CD4-positive, CD25-positive, alpha-beta regulatory T cell (primary cell): ENCODE results near the gene TMUB1. TPM values are rescaled to one million over a fixed set of nuclear protein-coding genes. Genes with fewer than 3 reads are reported as not detected.
A peak's percentile ranks its signal among the peaks of the same experiment; 100 is the strongest.

Experiments
- ATAC-seq, 2 donors: fragments of 150-1000 bp; cut with Tn5 transposase; one replicate each; pipeline ENCODE4 v1.10.0; 2021; ENCODE audit warnings: low read depth in 2 of 2, moderate number of reproducible peaks in 2 of 2, moderate library complexity in 1 of 2
- DNase-seq, 3 donors: peaks; one replicate each; pipeline versions ENCODE4 v3.0.0 to v3.0.0-alpha.2; 2012 to 2022; ENCODE audit warnings: mixed read lengths in 1 of 3
- H3K27ac ChIP-seq: one replicate; pipeline ENCODE4 v1.7.0; 2013; ENCODE audit warnings: mild to moderate bottlenecking, low read length; ENCODE audit not compliant: insufficient read depth, poor library complexity, severe bottlenecking
- H3K27me3 ChIP-seq: one replicate; pipeline ENCODE4 v1.7.0; 2013; ENCODE audit warnings: low read length; ENCODE audit not compliant: control insufficient read depth, insufficient read depth
- H3K36me3 ChIP-seq: one replicate; pipeline ENCODE4 v1.7.0; 2013; ENCODE audit warnings: mild to moderate bottlenecking, low read length, moderate library complexity; ENCODE audit not compliant: control insufficient read depth, insufficient read depth
- H3K4me1 ChIP-seq: 2 replicates; pipeline ENCODE4 v1.7.0; 2013; ENCODE audit warnings: mild to moderate bottlenecking, low read length; ENCODE audit not compliant: insufficient read depth, control insufficient read depth, poor library complexity, severe bottlenecking
- H3K4me3 ChIP-seq: one replicate; pipeline ENCODE4 v1.7.0; 2013; ENCODE audit warnings: low read depth, mild to moderate bottlenecking, low read length, moderate library complexity
- H3K9me3 ChIP-seq, 2 experiments: 1 replicate in 1 of 2; 2 replicates in 1 of 2; pipeline ENCODE4 v1.7.0; 2013; ENCODE audit warnings: low read length in 2 of 2, mild to moderate bottlenecking in 1 of 2, moderate library complexity in 1 of 2; ENCODE audit not compliant: control insufficient read depth in 2 of 2
- H3K27ac Mint-ChIP-seq, 3 donors: one replicate each; pipeline ENCODE4 v1.8.0; 2020 to 2022; ENCODE audit warnings: mild to moderate bottlenecking in 3 of 3, mixed read lengths in 3 of 3, moderate library complexity in 2 of 3
- H3K27me3 Mint-ChIP-seq: one replicate; pipeline ENCODE4 v1.8.0; 2022; ENCODE audit warnings: mild to moderate bottlenecking, mixed read lengths
- H3K36me3 Mint-ChIP-seq: one replicate; pipeline ENCODE4 v1.8.0; 2020; ENCODE audit warnings: mixed read lengths
- H3K4me1 Mint-ChIP-seq, 4 donors: one replicate each; pipeline ENCODE4 v1.8.0; 2020 to 2022; ENCODE audit warnings: mixed read lengths in 4 of 4, mild to moderate bottlenecking in 1 of 4
- H3K4me3 Mint-ChIP-seq, 4 donors: one replicate each; pipeline ENCODE4 v1.8.0; 2020 to 2022; ENCODE audit warnings: mild to moderate bottlenecking in 4 of 4, mixed read lengths in 4 of 4, moderate library complexity in 3 of 4
- H3K9me3 Mint-ChIP-seq, 7 donors: one replicate each; pipeline ENCODE4 v1.8.0; 2020 to 2022; ENCODE audit warnings: mixed read lengths in 7 of 7, mild to moderate bottlenecking in 3 of 7, moderate library complexity in 2 of 7
- polyA plus RNA-seq, 4 donors: library from polyadenylated mRNA; unstranded; fragments of 300-500 nt; fragmentation: Illumina TruSeq; gene quantifications; one replicate each; pipeline ENCODE4 v1.2.3, GENCODE V29; 2021
- total RNA-seq: library from RNA; stranded (reverse); gene quantifications from one replicate; pipeline ENCODE4 v1.2.3, GENCODE V29; 2022

The TMUB1 gene
- total and polyA plus RNA-seq, 5 donors from 2014 or later: 41.1 to 54.6 (median 51.3) TPM

GRCh38 chr7:151124481-151124880 is 41.2 kb upstream of the TMUB1 start:
- peaks cover 8% of the 10 kb centered on the region for H3K27me3 Mint-ChIP-seq
- H3K9me3 ChIP-seq: no peaks in the 10 kb centered on the region
- peaks cover 14% of the 10 kb centered on the region for H3K36me3 Mint-ChIP-seq
- H3K27ac Mint-ChIP-seq: no peak overlapping the region
- H3K4me1 Mint-ChIP-seq: peaks cover 0 to 7% (median 6%) of the 10 kb centered on the region in 4 donors
- no peaks in the 10 kb centered on the region for H3K4me1 ChIP-seq
- ATAC-seq: no peak
- H3K4me3 Mint-ChIP-seq: no peak overlapping the region
- H3K36me3 ChIP-seq: peaks cover 4% of the 10 kb centered on the region
- no peak overlapping the region for H3K27ac ChIP-seq
- no peaks in the 10 kb centered on the region for H3K27me3 ChIP-seq
- no peak for DNase-seq
- H3K9me3 Mint-ChIP-seq: no peaks in the 10 kb centered on the region
- H3K4me3 ChIP-seq: no peak overlapping the region

- H3K27me3 Mint-ChIP-seq: peaks cover 14% of the 10 kb centered on the region
- H3K36me3 Mint-ChIP-seq: peaks cover 14% of the 10 kb centered on the region
- Histone ChIP-seq H3K36me3 (peaks cover 4% of the 10 kb centered on the region), H3K27ac (no peak overlapping the region), H3K9me3 (no peaks in the 10 kb centered on the region), H3K4me3 (no peak overlapping the region), H3K27me3 (no peaks in the 10 kb centered on the region), H3K4me1 (no peaks in the 10 kb centered on the region)
- H3K9me3 Mint-ChIP-seq: no peaks in the 10 kb centered on the region
- H3K4me3 Mint-ChIP-seq: no peak overlapping the region
- peak; percentile 89 to 91 for ATAC-seq
- H3K27ac Mint-ChIP-seq: peak overlapping the region in 1 of 3 donors; percentile 62
- DNase-seq: peak; percentile 69 to 81 (median 77)
- peaks cover 0 to 7% (median 7%) of the 10 kb centered on the region in 4 donors for H3K4me1 Mint-ChIP-seq
Measured at GRCh38 chr7:151123822-151124464, 40.6 kb upstream of the TMUB1 start.

GRCh38 chr7:151123158-151123821 is 40.0 kb upstream of the TMUB1 start:
- Mint-ChIP-seq H3K9me3 (no peaks in the 10 kb centered on the region), H3K4me1 (peaks cover 0 to 10% (median 7%) of the 10 kb centered on the region in 4 donors), H3K27ac (peak overlapping the region in 1 of 3 donors; percentile 62), H3K27me3 (peaks cover 16% of the 10 kb centered on the region), H3K4me3 (no peak overlapping the region), H3K36me3 (peaks cover 14% of the 10 kb centered on the region)
- no peak overlapping the region for H3K27ac ChIP-seq
- no peaks in the 10 kb centered on the region for H3K9me3 ChIP-seq
- no peaks in the 10 kb centered on the region for H3K4me1 ChIP-seq
- no peaks in the 10 kb centered on the region for H3K27me3 ChIP-seq
- H3K4me3 ChIP-seq: no peak overlapping the region
- H3K36me3 ChIP-seq: peaks cover 3% of the 10 kb centered on the region
- DNase-seq (no peak), ATAC-seq (no peak)

- peaks cover 14% of the 10 kb centered on the region for H3K36me3 Mint-ChIP-seq
- Histone ChIP-seq H3K27ac (no peak overlapping the region), H3K36me3 (no peaks in the 10 kb centered on the region), H3K9me3 (no peaks in the 10 kb centered on the region), H3K27me3 (no peaks in the 10 kb centered on the region), H3K4me1 (no peaks in the 10 kb centered on the region), H3K4me3 (no peak overlapping the region)
- DNase-seq (no peak), ATAC-seq (no peak)
- no peak overlapping the region for H3K4me3 Mint-ChIP-seq
- H3K27ac Mint-ChIP-seq: no peak overlapping the region
- peaks cover 0 to 12% (median 7%) of the 10 kb centered on the region in 4 donors for H3K4me1 Mint-ChIP-seq
- peaks cover 16% of the 10 kb centered on the region for H3K27me3 Mint-ChIP-seq
- H3K9me3 Mint-ChIP-seq: no peaks in the 10 kb centered on the region
Measured at GRCh38 chr7:151122796-151123157, 39.5 kb upstream of the TMUB1 start.

- Mint-ChIP-seq H3K4me3 (no peak overlapping the region), H3K27ac (no peak overlapping the region), H3K4me1 (peaks cover 0 to 16% (median 7%) of the 10 kb centered on the region in 4 donors), H3K36me3 (peaks cover 14% of the 10 kb centered on the region), H3K9me3 (no peaks in the 10 kb centered on the region), H3K27me3 (peaks cover 16% of the 10 kb centered on the region)
- Histone ChIP-seq H3K36me3 (no peaks in the 10 kb centered on the region), H3K27me3 (no peaks in the 10 kb centered on the region), H3K4me3 (no peak overlapping the region), H3K9me3 (no peaks in the 10 kb centered on the region), H3K27ac (no peak overlapping the region), H3K4me1 (no peaks in the 10 kb centered on the region)
- no peak for DNase-seq
- ATAC-seq: no peak
Measured at GRCh38 chr7:151122276-151122675, 39.0 kb upstream of the TMUB1 start.

- Mint-ChIP-seq H3K4me3 (no peak overlapping the region), H3K27me3 (peaks cover 16% of the 10 kb centered on the region), H3K36me3 (peaks cover 14% of the 10 kb centered on the region), H3K9me3 (no peaks in the 10 kb centered on the region), H3K27ac (no peak overlapping the region), H3K4me1 (peaks cover 0 to 17% (median 7%) of the 10 kb centered on the region in 4 donors)
- H3K4me3 ChIP-seq: no peak overlapping the region
- H3K9me3 ChIP-seq: no peaks in the 10 kb centered on the region
- no peaks in the 10 kb centered on the region for H3K36me3 ChIP-seq
- no peak for DNase-seq
- no peaks in the 10 kb centered on the region for H3K27me3 ChIP-seq
- H3K27ac ChIP-seq: no peak overlapping the region
- ATAC-seq: no peak
- H3K4me1 ChIP-seq: no peaks in the 10 kb centered on the region
Measured at GRCh38 chr7:151121380-151122170, 38.3 kb upstream of the TMUB1 start.

- H3K36me3 ChIP-seq: no peaks in the 10 kb centered on the region
- H3K27ac ChIP-seq: no peak overlapping the region
- no peaks in the 10 kb centered on the region for H3K27me3 ChIP-seq
- H3K9me3 ChIP-seq: no peaks in the 10 kb centered on the region
- H3K27me3 Mint-ChIP-seq: peaks cover 18% of the 10 kb centered on the region
- H3K4me3 Mint-ChIP-seq: no peak overlapping the region
- DNase-seq: no peak
- no peaks in the 10 kb centered on the region for H3K9me3 Mint-ChIP-seq
- peaks cover 14% of the 10 kb centered on the region for H3K36me3 Mint-ChIP-seq
- peaks cover 3% of the 10 kb centered on the region for H3K4me1 ChIP-seq
- no peak overlapping the region for H3K4me3 ChIP-seq
- H3K27ac Mint-ChIP-seq: no peak overlapping the region
- peaks cover 0 to 19% (median 7%) of the 10 kb centered on the region in 4 donors for H3K4me1 Mint-ChIP-seq
- ATAC-seq: no peak
Measured at GRCh38 chr7:151120896-151121295, 37.6 kb upstream of the TMUB1 start.
